NCI-H1436 treated with DMSO at 0.1 percent for 48 hours (cell line): ENCODE data around the gene ANKZF1.
"Not testable (repeated sequence)": the region's sequence is repeated elsewhere in the genome, so short reads cannot be mapped to it uniquely, and the experiment has no call there.

Experiments
- DNase-seq: peaks from one replicate; lab custom pipeline; 2025; lab: John Stamatoyannopoulos, UW

Gene ANKZF1, protein sequence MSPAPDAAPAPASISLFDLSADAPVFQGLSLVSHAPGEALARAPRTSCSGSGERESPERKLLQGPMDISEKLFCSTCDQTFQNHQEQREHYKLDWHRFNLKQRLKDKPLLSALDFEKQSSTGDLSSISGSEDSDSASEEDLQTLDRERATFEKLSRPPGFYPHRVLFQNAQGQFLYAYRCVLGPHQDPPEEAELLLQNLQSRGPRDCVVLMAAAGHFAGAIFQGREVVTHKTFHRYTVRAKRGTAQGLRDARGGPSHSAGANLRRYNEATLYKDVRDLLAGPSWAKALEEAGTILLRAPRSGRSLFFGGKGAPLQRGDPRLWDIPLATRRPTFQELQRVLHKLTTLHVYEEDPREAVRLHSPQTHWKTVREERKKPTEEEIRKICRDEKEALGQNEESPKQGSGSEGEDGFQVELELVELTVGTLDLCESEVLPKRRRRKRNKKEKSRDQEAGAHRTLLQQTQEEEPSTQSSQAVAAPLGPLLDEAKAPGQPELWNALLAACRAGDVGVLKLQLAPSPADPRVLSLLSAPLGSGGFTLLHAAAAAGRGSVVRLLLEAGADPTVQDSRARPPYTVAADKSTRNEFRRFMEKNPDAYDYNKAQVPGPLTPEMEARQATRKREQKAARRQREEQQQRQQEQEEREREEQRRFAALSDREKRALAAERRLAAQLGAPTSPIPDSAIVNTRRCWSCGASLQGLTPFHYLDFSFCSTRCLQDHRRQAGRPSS

DNA sequence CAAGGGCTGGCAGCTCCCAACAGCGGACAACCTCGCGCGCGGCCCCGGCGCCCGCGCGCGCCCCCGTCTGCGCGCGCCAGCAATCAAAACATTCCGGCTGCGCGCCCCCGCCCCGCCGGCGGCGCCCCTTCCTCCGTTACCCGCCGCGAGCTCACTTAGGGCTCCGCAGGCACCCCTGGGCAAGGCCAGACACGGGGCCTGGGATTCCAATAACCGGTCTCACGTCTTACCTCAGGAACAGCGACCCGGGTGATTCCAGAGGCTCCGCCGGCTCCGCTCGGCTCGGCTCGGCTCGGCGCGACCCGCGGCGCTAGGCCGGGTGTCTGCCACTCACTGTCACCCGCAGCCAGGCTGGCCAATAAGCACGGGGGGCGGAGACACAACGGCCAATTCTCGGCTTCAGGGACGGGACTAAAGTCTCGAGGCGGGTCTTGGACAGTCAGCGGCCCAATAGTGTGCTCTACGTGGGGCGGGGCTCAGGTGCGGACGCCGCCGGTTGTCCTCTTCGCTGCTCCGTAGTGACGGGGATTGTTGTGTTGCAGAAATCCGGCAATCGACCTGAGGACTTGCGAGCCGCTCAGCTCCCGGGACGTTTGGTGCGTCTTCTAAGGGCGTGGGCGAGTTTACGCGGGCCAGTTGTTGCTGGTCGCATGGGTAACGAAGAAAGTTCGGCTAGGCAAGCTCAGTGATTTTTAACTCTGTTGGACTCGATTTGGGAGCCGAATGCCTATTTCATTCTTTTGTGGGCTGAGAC lies at the start of gene ANKZF1, which contains the start of gene ATG9A:
Gene ANKZF1 (plus strand): TSS at position 502 of the 754 bp plus-strand sequence. CDS start 452 bp downstream, outside the sequence.
Gene ATG9A (minus strand): TSS at position 332 of the 754 bp plus-strand sequence. CDS start 1,612 bp downstream, outside the sequence.
- DNase-seq = peak; percentile 94

DNA sequence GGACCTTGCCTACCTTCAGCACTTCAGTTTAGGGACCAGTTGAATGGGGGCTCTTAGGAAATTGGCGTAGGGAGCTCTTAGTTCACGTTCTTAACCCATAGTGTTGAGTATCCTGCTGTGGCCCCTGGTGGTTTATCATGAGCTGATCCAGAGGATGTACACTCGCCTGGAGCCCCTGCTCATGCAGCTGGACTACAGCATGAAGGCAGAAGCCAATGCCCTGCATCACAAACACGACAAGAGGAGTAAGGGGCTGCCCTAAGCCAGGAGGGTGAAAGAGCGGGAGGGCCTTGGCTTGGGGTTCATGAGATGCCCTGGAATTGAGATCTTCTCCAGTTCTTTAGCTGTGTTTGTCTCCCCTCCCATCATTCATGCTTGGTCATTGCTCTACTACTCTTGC lies 48.6 kb upstream of the ANKZF1 start:
- DNase-seq = no peak

DNA sequence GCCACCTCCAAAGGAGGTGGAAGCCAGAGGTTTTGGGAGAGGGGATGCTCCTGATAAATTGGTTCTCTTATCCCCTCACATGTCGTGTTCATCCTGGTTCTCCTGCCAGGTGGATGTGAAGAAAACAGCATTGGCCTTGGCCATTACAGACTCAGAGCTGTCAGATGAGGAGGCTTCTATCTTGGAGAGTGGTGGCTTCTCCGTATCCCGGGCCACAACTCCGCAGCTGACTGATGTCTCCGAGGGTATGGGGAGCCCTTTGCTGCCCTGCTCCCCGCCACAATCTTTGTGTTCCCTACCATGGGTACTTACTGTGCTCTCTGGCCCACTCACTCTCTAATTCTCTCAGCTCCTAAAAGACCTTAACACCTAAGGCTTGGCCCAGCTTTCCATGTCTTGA lies 48.1 kb upstream of the ANKZF1 start:
- DNase-seq = no peak

DNA sequence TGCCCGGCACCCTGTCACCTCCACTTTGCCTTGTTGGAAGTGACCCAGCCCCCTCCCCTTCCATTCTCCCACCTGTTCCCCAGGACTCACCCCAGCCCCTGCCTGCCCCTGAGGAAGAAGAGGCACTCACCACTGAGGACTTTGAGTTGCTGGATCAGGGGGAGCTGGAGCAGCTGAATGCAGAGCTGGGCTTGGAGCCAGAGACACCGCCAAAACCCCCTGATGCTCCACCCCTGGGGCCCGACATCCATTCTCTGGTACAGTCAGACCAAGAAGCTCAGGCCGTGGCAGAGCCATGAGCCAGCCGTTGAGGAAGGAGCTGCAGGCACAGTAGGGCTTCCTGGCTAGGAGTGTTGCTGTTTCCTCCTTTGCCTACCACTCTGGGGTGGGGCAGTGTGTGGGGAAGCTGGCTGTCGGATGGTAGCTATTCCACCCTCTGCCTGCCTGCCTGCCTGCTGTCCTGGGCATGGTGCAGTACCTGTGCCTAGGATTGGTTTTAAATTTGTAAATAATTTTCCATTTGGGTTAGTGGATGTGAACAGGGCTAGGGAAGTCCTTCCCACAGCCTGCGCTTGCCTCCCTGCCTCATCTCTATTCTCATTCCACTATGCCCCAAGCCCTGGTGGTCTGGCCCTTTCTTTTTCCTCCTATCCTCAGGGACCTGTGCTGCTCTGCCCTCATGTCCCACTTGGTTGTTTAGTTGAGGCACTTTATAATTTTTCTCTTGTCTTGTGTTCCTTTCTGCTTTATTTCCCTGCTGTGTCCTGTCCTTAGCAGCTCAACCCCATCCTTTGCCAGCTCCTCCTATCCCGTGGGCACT lies 47.1 kb upstream of the ANKZF1 start:
- DNase-seq = no peak

DNA sequence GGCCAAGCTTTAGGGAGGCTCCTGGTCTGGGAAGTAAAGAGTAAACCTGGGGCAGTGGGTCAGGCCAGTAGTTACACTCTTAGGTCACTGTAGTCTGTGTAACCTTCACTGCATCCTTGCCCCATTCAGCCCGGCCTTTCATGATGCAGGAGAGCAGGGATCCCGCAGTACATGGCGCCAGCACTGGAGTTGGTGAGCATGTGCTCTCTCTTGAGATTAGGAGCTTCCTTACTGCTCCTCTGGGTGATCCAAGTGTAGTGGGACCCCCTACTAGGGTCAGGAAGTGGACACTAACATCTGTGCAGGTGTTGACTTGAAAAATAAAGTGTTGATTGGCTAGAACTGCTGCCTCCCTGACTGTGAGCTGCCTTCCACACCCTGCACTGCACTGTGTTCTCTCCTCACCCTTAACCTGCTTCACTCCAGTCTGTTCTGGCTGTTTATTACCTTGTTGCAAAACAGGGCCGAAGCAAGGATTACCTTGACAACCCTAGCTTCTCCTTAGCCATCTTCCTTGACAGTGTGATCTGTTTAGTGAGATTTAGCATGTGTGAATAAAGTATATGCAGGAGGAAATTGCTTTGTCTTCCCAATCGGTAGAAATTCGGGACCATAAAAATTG lies 46.3 kb upstream of the ANKZF1 start:
- DNase-seq = no peak

DNA sequence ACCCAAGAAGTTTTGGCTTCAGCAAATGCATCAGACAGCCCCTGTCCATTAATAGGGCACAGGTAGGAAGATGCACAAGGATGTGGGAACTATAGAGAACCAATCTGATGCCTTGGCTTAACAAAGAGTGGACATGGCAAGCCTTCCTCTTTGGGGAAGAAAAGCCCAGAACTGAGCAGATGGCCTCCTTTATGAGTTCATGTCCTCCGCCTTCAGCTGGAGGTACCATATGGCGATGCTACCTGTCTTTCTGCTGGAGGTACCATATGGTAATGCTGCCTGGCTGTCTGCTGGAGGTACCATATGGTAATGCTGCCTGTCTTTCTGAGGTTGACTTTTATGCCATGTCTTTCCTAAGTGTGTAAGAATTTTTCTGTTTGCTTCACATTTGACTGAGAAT lies 45.5 kb upstream of the ANKZF1 start:
- DNase-seq = no peak

DNA sequence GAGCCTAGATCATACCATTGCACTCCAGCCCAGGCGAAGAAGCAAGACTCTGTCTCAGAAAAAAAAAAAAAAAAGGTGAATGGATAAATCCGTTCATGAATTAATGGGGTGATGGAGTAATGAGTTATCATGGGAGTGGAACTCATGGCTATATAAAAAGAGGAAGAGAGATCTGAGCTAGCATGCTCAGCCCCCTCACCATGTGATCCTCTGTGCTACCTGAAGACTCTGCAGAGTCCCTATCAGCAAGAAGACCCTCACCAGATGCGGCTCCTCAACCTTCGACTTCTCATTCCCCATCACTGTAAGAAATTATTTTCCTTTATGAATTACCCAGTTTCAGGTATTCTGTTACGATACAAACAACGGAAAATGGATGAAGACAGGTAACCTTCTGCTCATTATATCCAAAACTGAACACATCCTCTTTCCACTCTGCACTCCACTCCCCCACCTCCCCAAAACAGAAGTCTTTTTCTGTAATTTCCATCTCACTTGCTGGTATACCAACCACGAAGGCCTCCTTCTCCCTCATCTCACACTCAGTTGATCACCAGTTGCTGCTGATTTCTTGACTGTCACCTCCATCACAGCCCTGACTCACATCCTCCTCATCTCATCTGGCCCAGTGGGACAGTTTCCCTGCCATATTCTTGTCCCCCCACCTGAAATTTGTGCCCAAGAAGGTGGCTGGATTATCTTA lies 42.7 kb upstream of the ANKZF1 start:
- no peak for DNase-seq

DNA sequence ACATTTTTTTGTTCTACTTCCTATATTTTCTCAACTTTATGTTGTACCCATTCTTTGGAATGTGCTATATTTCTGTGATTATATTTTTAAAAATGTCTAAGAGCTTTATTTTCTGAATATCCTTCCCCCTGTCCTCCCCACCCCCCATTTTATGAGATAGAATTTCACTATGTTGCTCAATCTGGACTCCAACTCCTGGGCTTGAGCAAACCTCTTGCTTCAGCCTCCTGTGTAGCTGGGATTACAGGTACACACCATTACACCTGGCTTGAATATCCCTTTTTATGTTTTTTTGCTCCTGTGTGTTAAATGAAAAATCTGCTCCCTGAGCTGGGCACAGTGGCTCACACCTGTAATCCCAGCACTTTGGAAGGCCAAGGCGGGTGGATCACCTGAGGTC lies 32.2 kb upstream of the ANKZF1 start:
- DNase-seq = no peak

DNA sequence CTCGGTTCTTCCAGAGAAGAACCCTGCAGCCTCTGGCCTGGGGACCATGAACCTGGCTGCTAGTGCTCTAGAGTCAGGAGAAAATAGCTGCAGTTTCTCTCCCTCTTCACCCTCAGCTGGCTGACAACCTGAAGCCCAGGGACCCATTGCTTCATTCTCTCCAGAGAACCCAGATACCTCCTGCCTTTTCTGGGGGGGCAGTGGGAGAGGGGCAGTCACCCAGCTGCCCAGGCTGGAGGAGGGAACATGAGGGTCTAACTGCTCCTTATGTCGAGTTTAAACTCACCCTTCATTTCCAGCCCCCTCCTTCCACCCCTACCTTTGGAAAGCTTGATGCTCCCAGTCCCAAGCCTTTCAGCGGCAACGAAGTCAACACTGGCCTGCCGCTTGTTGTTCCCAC lies 30.6 kb upstream of the ANKZF1 start:
- DNase-seq = no peak

DNA sequence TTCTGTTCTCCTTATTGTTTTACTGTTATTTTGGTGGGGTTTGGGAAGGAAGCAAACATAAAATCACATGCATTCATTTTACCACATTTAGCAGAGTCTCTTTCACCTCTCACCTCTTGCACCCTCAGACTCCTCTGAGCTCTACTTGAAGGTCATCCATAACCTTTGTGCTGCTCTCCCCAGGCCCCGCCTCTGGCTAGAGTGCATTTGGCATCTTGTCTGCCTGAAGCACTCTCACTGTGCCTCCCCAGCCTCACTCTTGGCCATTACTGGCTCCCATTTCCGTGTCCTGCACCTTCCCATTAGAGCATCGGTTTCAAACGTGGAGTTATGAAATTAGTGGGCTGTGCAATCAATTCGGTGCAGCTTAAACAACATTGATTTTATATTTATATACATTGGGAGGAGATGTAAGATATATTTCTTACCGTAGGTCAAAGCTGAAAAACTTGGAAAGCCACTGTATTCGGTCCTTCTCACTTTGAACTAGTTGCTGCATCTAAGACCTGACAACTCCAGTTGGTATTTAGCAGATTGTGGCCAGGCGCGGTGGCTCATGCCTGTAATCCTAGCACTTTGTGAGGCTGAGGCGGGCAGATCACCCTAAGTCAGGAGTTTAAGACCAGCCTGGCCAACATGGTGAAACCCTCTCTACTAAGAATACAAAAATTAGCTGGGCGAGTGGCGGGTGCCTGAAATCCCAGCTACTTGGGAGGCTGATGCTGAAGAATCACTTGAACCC lies 30.0 kb upstream of the ANKZF1 start:
- no peak for DNase-seq

DNA sequence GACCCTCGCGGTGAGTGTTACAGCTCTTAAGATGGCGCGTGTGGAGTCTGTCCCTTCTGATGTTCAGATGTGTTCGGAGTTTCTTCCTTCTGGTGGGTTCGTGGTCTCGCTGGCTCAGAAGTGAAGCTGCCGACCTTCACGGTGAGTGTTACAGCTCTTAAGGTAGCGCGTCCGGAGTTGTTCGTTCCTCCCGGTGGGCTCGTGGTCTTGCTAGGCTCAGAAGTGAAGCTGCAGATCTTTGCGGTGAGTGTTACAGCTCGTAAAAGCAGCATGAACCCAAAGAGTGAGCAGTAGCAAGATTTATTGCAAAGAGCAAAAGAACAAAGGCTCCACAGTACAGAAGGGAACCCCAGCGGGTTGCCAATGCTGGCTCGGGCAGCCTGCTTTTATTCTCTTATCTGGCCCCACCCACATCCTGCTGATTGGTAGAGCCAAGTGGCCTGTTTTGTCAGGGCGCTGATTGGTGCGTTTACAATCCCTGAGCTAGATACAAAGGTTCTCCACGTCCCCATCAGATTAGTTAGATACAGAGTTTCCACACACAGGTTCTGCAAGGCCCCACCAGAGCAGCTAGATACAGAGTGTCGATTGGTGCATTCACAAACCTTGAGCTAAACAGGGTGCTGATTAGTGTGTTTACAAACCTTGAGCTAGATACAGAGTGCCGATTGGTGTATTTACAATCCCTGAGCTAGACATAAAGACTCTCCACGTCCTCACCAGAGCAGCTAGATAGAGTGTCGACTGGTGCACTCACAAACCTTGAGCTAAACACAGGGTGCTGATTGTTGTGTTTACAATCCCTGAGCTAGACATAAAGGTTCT lies 28.9 kb upstream of the ANKZF1 start:
- DNase-seq = not testable (repeated sequence)

DNA sequence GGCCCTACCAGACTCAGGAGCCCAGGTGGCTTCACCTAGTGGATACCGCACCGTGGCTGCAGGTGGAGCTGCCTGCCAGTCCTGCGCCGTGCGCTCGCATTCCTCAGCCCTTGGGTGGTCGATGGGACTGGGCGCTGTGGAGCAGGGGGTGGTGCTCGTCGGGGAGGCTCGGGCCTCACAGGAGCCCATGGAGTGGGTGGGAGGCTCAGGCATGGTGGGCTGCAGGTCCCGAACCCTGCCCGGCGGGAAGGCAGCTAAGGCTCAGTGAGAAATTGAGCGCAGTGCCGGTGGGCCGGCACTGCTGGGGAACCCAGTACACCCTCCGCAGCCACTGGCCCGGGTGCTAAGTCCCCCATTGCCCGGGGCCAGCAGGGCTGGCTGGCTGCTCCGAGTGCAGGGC lies 28.3 kb upstream of the ANKZF1 start:
- not testable (repeated sequence) for DNase-seq

DNA sequence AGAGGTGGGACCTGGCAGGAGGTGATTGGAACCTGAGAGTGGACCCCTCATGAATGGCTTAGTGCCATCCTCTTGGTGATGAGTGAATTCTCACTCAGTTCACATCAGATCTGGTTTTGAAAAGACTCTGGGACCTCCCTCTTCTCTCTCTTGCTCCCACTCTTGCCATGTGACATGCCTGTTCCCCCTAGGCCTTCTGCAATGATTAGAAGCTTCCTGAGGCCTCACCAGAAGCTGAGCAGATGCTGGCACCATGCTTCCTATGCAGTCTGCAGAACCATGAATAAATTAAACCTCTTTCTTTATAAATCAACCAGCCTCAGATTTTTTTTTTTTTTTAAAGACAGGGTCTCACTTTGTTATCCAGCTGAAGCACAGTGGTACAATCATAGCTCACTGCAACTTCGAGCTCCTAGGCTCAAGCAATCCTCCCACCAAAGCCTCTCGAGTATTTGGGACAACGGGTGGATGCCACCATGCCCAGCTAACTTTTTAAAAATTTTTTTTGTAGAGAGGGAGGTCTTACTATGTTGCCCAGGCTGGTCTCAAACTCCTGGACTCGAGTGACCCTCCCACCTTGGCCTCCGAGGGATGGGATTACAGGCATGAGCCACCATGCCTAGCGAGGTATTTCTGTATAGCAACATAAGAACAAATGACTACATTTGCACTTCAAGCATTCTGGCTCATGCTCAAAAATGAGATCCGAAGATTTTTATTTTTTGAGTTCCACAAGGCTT lies 25.0 kb upstream of the ANKZF1 start:
- no peak for DNase-seq

DNA sequence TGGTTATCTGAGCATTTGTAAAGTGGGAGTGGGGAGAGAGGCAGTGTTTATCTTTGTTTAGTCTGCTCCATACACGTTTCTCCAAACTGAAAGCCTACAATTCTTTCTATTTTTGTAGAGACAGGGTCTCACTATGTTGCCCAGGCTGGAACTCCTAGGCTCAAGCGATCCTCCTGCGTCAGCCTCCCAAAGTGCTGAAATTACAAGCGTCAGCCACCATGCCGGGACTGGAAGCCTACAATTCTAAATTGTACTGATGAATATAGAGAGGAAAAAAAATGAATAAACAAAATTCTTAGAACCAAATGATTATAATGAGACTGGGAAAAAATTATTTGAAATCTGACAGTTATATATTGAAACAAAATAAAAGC lies 24.5 kb upstream of the ANKZF1 start:
- DNase-seq = no peak

DNA sequence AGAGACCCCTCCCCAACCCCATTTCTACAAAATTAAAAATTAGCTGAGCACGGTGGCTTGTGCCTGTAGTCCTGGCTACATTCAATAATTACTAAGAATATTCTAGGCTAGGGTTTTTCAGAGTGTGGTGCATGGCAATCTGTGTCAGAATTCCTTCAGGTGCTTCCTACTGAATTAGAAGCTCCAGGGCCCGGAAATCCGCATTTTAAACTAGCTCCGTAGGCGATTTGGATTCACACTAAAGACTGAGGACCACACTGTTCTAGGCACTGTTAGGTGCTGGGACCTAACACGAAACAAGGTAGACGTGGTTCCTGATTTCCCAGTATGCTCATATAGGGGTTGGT lies 23.7 kb upstream of the ANKZF1 start:
- DNase-seq = no peak

DNA sequence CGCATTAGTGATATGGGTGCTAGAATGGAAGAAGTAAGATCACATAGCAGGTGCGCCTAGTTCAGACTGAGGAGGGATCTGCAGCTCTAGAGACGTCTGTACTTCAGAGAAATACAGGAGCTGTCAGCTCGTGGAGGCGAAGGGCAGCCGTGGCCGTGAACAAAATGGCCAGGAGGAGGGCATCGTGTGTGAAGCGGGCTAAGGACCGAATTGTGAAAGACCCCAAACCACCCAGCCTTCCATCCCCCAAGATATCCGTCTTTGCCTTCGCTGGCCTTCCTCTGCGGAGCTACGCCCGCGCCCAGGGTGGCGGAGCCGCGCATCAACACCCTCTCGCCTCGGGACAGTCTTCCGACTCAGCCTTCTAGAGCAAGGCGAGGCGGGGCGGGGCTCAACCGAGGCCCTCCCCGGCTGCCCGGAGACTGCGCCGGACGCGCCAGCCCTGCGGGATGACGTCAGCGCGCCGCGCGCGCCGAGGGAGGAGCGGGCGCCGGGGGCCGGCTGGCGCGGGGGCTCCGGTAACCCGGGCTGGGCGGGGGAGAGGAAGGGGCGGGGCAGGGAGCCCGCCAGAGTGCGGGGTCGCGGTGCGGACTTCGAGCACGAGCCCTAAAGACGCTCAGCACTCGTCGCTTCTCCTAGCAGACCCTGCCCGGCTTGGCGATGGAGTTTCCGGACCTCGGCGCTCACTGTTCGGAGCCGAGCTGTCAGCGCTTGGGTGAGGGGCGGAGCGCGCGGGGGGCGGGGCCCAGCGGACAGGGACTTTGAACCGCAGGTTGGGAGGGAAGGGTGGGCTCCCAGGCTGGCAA lies 23.1 kb upstream of the ANKZF1 start, which contains the start of gene ZFAND2B:
Gene ZFAND2B (plus strand): TSS at position 455 of the 806 bp plus-strand sequence. CDS start 206 bp downstream, at position 661.
- DNase-seq = peak; percentile 68

DNA sequence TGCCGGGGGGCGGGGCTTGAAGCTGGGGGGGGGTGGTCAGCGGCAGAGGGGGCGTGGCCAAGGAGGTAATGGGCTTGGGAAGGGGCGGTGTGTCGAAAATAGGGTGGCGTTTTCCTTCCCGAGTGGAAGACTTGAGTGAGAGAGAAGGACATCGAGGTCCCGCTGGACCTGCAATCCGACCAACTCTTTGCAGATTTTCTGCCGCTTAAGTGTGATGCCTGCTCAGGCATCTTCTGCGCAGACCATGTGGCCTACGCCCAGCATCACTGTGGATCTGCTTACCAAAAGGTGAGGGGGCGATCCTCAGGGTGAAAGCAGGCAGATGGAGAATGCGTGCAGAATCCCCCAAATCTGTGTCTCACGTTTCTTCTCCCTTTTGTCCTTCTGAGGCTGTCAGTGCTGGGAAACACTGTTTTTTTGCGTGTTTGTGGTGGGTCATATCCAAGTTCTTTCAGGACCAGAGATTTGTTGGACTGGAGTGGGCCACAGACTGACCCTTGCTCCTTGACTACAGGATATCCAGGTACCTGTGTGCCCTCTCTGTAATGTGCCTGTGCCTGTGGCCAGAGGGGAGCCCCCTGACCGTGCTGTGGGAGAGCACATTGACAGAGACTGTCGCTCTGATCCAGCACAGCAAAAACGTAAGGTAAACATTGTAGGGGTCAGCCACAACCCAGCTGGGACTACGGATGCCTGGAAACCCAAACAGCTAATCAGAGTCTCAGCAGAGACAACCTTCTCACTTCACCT lies 22.3 kb upstream of the ANKZF1 start:
- DNase-seq = no peak
